Liver (tissue), 3 donors: Measurements from ENCODE around the gene VAPB.

Source experiments
- FOXA1 ChIP-seq: IDR thresholded peaks from 2 replicates; pipeline ENCODE4 v1.6.1; 2016; ENCODE audit warnings: antibody characterized with exemption
- JUND ChIP-seq, 2 donors: IDR thresholded peaks; 2 replicates each; pipeline ENCODE4 v1.6.1; 2016; ENCODE audit warnings: antibody characterized with exemption in 2 of 2
- MAX ChIP-seq: IDR thresholded peaks from 2 replicates; pipeline ENCODE4 v1.6.1; 2016; ENCODE audit warnings: antibody characterized with exemption
- NR2F2 ChIP-seq: IDR thresholded peaks from 2 replicates; pipeline ENCODE4 v1.6.1; 2016; ENCODE audit warnings: antibody characterized with exemption
- RAD21 ChIP-seq, 2 donors: IDR thresholded peaks; 2 replicates each; pipeline ENCODE4 v1.6.1; 2016; ENCODE audit warnings: antibody characterized with exemption in 2 of 2, mild to moderate bottlenecking in 2 of 2
- RXRA ChIP-seq, 2 donors: IDR thresholded peaks; 2 replicates each; pipeline ENCODE4 v1.6.1; 2017 to 2018; ENCODE audit warnings: antibody characterized with exemption in 2 of 2, mild to moderate bottlenecking in 1 of 2
- SP1 ChIP-seq: IDR thresholded peaks from 2 replicates; pipeline ENCODE4 v1.6.1; 2018; ENCODE audit warnings: antibody characterized with exemption, mild to moderate bottlenecking
- TAF1 ChIP-seq: conservative IDR thresholded peaks from 2 replicates; pipeline ENCODE4 v1.6.1; 2016; ENCODE audit warnings: antibody characterized with exemption, mild to moderate bottlenecking
- YY1 ChIP-seq: IDR thresholded peaks from 2 replicates; pipeline ENCODE4 v1.6.1; 2016; ENCODE audit warnings: antibody characterized with exemption, mild to moderate bottlenecking
- TF ChIP-seq, protein P1 (sequence below): fragments of 150-350 bp; IDR thresholded peaks from 2 replicates; pipeline ENCODE4 v1.5.1; 2017; ENCODE audit warnings: improper control_type of control experiment, low read depth, low read length; ENCODE audit not compliant: missing input control
- TF ChIP-seq, protein P2 (sequence below): IDR thresholded peaks from 2 replicates; pipeline ENCODE4 v1.6.1; 2016; ENCODE audit warnings: antibody characterized with exemption
- TF ChIP-seq, protein P3 (sequence below): IDR thresholded peaks from 2 replicates; pipeline ENCODE4 v1.6.1; 2016; ENCODE audit warnings: antibody characterized with exemption, mild to moderate bottlenecking
- donor health status: healthy.
- donor health status: healthy.

- TF ChIP-seq, protein P1, sequence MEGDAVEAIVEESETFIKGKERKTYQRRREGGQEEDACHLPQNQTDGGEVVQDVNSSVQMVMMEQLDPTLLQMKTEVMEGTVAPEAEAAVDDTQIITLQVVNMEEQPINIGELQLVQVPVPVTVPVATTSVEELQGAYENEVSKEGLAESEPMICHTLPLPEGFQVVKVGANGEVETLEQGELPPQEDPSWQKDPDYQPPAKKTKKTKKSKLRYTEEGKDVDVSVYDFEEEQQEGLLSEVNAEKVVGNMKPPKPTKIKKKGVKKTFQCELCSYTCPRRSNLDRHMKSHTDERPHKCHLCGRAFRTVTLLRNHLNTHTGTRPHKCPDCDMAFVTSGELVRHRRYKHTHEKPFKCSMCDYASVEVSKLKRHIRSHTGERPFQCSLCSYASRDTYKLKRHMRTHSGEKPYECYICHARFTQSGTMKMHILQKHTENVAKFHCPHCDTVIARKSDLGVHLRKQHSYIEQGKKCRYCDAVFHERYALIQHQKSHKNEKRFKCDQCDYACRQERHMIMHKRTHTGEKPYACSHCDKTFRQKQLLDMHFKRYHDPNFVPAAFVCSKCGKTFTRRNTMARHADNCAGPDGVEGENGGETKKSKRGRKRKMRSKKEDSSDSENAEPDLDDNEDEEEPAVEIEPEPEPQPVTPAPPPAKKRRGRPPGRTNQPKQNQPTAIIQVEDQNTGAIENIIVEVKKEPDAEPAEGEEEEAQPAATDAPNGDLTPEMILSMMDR, result no peak
- TF ChIP-seq TAF1 (no peak), YY1 (no peak), RXRA (IDR thresholded peaks at IDR 0.05) (no peak), RAD21 (IDR thresholded peaks at IDR 0.05) (no peak), MAX (no peak), JUND (IDR thresholded peaks at IDR 0.05) (no peak), FOXA1 (no peak), NR2F2 (no peak), SP1 (no peak)
- TF ChIP-seq, protein P2, sequence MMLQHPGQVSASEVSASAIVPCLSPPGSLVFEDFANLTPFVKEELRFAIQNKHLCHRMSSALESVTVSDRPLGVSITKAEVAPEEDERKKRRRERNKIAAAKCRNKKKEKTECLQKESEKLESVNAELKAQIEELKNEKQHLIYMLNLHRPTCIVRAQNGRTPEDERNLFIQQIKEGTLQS, result no peak
- TF ChIP-seq, protein P3, sequence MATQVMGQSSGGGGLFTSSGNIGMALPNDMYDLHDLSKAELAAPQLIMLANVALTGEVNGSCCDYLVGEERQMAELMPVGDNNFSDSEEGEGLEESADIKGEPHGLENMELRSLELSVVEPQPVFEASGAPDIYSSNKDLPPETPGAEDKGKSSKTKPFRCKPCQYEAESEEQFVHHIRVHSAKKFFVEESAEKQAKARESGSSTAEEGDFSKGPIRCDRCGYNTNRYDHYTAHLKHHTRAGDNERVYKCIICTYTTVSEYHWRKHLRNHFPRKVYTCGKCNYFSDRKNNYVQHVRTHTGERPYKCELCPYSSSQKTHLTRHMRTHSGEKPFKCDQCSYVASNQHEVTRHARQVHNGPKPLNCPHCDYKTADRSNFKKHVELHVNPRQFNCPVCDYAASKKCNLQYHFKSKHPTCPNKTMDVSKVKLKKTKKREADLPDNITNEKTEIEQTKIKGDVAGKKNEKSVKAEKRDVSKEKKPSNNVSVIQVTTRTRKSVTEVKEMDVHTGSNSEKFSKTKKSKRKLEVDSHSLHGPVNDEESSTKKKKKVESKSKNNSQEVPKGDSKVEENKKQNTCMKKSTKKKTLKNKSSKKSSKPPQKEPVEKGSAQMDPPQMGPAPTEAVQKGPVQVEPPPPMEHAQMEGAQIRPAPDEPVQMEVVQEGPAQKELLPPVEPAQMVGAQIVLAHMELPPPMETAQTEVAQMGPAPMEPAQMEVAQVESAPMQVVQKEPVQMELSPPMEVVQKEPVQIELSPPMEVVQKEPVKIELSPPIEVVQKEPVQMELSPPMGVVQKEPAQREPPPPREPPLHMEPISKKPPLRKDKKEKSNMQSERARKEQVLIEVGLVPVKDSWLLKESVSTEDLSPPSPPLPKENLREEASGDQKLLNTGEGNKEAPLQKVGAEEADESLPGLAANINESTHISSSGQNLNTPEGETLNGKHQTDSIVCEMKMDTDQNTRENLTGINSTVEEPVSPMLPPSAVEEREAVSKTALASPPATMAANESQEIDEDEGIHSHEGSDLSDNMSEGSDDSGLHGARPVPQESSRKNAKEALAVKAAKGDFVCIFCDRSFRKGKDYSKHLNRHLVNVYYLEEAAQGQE, result no peak
Observed at GRCh38 chr20:58478141-58478805, 89.2 kb downstream of the VAPB start.
